Caco-2 (cell line): Measurements from ENCODE around the gene NOL9. TPM values are rescaled to one million over a fixed set of nuclear protein-coding genes. Genes with fewer than 3 reads are reported as not detected.

Experiments
- BruUV-seq: library from RNA; stranded (reverse); fragments of 400-500 nt; replicated peaks from 2 replicates; lab custom pipeline; 2021; lab: Mats Ljungman, UMichigan
- CTCF ChIA-PET: fragments of 300-600 bp; sonication (Branson Sonifier 250); formaldehyde crosslinking; loops from one replicate; lab custom pipeline; 2022; ENCODE audit warnings: antibody characterized with exemption; lab: Charles Lee
- POLR2A ChIA-PET: fragments of 300-600 bp; sonication (Branson Sonifier 250); formaldehyde crosslinking; loops from one replicate; lab custom pipeline; 2022; ENCODE audit warnings: antibody characterized with exemption; lab: Charles Lee
- DNase-seq, 2 experiments: peaks; one replicate each; pipeline versions ENCODE4 v3.0.0 to v3.0.0-alpha.2; 2020 to 2022
- H3K27me3 ChIP-seq: replicated peaks from 2 replicates; pipeline ENCODE4 v1.6.0; 2011; ENCODE audit warnings: low read length; ENCODE audit not compliant: control insufficient read depth, insufficient read depth
- H3K36me3 ChIP-seq: 2 replicates; pipeline ENCODE4 v1.5.1; 2011; ENCODE audit warnings: low read length; ENCODE audit not compliant: control insufficient read depth, insufficient read depth
- H3K4me1 ChIP-seq: fragments of 250-450 bp; sonication (Bioruptor Pico); 2 replicates; pipeline ENCODE4 v1.5.1; 2020; ENCODE audit warnings: mild to moderate bottlenecking
- H3K4me3 ChIP-seq: 2 replicates; pipeline ENCODE4 v1.5.1; 2011; ENCODE audit warnings: low read depth, mild to moderate bottlenecking, control low read depth, low read length
- H3K9me3 ChIP-seq: fragments of 250-450 bp; sonication (Bioruptor Pico); 2 replicates; pipeline ENCODE4 v1.5.1; 2020; ENCODE audit warnings: mild to moderate bottlenecking, moderate library complexity
- H3K27ac Mint-ChIP-seq: one replicate; pipeline ENCODE4 v1.8.0; 2022; ENCODE audit warnings: mixed read lengths; ENCODE audit not compliant: unreplicated experiment
- H3K27me3 Mint-ChIP-seq: one replicate; pipeline ENCODE4 v1.8.0; 2022; ENCODE audit warnings: mixed read lengths; ENCODE audit not compliant: insufficient read depth, unreplicated experiment
- H3K36me3 Mint-ChIP-seq: one replicate; pipeline ENCODE4 v1.8.0; 2022; ENCODE audit warnings: mild to moderate bottlenecking, mixed read lengths; ENCODE audit not compliant: insufficient read depth, unreplicated experiment
- H3K4me1 Mint-ChIP-seq: one replicate; pipeline ENCODE4 v1.8.0; 2022; ENCODE audit warnings: low read depth, mixed read lengths; ENCODE audit not compliant: unreplicated experiment
- H3K4me3 Mint-ChIP-seq: one replicate; pipeline ENCODE4 v1.8.0; 2022; ENCODE audit warnings: mild to moderate bottlenecking, moderate library complexity, mixed read lengths; ENCODE audit not compliant: unreplicated experiment
- H3K9me3 Mint-ChIP-seq: one replicate; pipeline ENCODE4 v1.8.0; 2022; ENCODE audit warnings: mixed read lengths; ENCODE audit not compliant: unreplicated experiment
- intact Hi-C: fragments of 100-400 bp; cut with micrococcal nuclease; formaldehyde crosslinking; loops from one replicate; pipeline ENCODE4 v1.10.0; 2022; ENCODE audit not compliant: unreplicated experiment
- total RNA-seq: library from RNA; stranded (reverse); gene quantifications from 2 replicates; pipeline ENCODE4 v1.2.3, GENCODE V29; 2022
- TF ChIP-seq, protein P1 (sequence below), 2 experiments: fragments of 200-600 bp in 1 of 2; IDR thresholded peaks; 1 replicate in 1 of 2; 2 replicates in 1 of 2; pipeline versions ENCODE4 v1.5.1 to v1.8.0; 2011 to 2022; ENCODE audit warnings: antibody characterized with exemption in 1 of 2, control low read depth in 1 of 2, inconsistent platforms in 1 of 2, low read depth in 1 of 2, low read length in 1 of 2, mild to moderate bottlenecking in 1 of 2, moderate library complexity in 1 of 2; ENCODE audit not compliant: insufficient read depth in 1 of 2, severe bottlenecking in 1 of 2, unreplicated experiment in 1 of 2

The NOL9 gene
- total RNA-seq, 1 experiment from 2014 or later = 33.6 TPM

DNA sequence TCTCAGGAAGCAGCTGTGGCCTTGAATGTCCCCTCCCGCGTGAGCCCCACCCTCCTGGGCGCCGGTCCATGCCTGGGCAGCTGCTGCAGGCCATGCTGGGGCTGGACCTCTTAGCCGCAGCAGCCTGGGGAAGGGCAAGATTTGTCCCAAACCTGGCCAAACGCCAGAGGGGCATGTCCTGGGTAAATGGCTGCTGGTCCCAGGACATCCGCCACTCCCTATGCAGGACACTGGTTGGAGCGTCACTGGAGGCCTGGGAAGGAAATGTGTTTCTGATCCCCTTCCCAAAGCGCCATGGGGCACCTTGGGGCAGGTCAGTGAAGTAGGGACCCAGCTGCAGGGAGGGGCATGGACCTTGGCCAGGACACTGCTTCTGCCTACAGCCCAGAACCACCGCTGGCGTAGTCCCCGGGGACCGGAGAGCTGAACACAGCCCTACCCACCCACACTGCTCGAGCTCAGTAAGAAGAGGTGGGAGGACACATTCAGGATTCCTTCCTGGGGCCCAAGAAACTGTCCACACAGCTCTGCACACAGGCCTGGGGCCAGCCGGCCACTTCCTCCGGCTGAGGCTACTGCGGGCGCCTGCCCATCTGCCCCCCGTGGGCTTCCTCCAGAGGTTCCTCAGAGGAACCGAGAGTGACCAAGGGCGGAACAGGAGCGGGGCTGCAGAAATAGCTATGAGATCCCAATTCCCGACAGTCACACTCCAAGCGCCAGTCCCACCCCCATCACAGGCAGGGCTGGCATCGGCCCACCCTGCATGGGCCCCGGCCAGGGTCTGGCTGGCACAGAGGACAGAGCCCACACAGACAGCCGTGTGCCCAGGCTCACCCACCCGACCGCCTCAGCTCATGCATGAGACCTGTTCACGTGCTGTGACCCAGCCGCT, 52.1 kb downstream of the NOL9 start:
- no peaks in the 10 kb centered on the region for H3K9me3 Mint-ChIP-seq
- Histone ChIP-seq H3K36me3 (no peaks in the 10 kb centered on the region), H3K9me3 (no peaks in the 10 kb centered on the region), H3K4me1 (no peaks in the 10 kb centered on the region), H3K27me3 (no peaks in the 10 kb centered on the region), H3K4me3 (no peak overlapping the region)
- no peak for DNase-seq
- TF ChIP-seq, protein P1, sequence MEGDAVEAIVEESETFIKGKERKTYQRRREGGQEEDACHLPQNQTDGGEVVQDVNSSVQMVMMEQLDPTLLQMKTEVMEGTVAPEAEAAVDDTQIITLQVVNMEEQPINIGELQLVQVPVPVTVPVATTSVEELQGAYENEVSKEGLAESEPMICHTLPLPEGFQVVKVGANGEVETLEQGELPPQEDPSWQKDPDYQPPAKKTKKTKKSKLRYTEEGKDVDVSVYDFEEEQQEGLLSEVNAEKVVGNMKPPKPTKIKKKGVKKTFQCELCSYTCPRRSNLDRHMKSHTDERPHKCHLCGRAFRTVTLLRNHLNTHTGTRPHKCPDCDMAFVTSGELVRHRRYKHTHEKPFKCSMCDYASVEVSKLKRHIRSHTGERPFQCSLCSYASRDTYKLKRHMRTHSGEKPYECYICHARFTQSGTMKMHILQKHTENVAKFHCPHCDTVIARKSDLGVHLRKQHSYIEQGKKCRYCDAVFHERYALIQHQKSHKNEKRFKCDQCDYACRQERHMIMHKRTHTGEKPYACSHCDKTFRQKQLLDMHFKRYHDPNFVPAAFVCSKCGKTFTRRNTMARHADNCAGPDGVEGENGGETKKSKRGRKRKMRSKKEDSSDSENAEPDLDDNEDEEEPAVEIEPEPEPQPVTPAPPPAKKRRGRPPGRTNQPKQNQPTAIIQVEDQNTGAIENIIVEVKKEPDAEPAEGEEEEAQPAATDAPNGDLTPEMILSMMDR (IDR thresholded peaks at IDR 0.05; ENCODE audit: insufficient read depth in 1 of 2, low read depth in 1 of 2, low read length in 1 of 2, severe bottlenecking in 1 of 2, unreplicated experiment in 1 of 2) = no peak
- H3K27ac Mint-ChIP-seq = no peak overlapping the region
- BruUV-seq = no TSS peak
- H3K4me1 Mint-ChIP-seq = no peaks in the 10 kb centered on the region
- no peaks in the 10 kb centered on the region for H3K27me3 Mint-ChIP-seq
- intact Hi-C loops = no loop called here
- POLR2A ChIA-PET = no interaction called here
- H3K36me3 Mint-ChIP-seq = no peaks in the 10 kb centered on the region
- no peak overlapping the region for H3K4me3 Mint-ChIP-seq
- CTCF ChIA-PET = no interaction called here

DNA sequence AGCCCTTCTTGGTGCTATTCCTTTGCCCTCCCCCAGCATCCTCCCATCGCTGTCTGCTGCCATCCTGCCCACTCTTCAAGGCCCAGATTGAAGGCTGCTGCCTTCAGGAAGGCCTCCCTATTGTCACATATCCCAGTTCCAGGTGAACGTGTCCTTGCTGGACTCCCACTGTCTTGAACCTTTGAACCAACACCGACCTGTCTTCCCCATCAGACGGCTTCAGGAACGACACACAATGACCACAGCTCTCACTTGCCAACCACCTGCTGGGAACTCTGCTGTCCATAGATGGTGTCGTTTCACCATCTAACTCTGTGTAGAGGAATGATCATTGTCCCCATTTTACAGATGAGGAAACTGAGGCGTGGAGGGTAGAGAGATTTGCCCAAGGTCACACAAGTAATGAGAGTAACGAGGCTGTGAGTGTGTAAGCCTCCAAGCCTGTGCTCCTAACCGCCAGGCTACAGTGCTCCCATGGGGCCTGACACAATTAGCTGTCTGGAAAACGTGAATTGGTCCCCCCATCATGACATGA, 53.0 kb downstream of the NOL9 start:
- Mint-ChIP-seq H3K36me3 (no peaks in the 10 kb centered on the region), H3K9me3 (no peaks in the 10 kb centered on the region), H3K27me3 (no peaks in the 10 kb centered on the region), H3K27ac (no peak overlapping the region), H3K4me3 (no peak overlapping the region), H3K4me1 (no peaks in the 10 kb centered on the region)
- Histone ChIP-seq H3K27me3 (no peaks in the 10 kb centered on the region), H3K4me1 (peaks cover 6% of the 10 kb centered on the region; the same call in 1 of the 2 replicates), H3K36me3 (no peaks in the 10 kb centered on the region), H3K9me3 (no peaks in the 10 kb centered on the region), H3K4me3 (no peak overlapping the region)
- intact Hi-C loops = no loop called here
- TF ChIP-seq, protein P1 (IDR thresholded peaks at IDR 0.05; ENCODE audit: insufficient read depth in 1 of 2, low read depth in 1 of 2, low read length in 1 of 2, severe bottlenecking in 1 of 2, unreplicated experiment in 1 of 2) = no peak
- no TSS peak for BruUV-seq
- CTCF ChIA-PET = no interaction called here
- DNase-seq = no peak
- POLR2A ChIA-PET = no interaction called here

DNA sequence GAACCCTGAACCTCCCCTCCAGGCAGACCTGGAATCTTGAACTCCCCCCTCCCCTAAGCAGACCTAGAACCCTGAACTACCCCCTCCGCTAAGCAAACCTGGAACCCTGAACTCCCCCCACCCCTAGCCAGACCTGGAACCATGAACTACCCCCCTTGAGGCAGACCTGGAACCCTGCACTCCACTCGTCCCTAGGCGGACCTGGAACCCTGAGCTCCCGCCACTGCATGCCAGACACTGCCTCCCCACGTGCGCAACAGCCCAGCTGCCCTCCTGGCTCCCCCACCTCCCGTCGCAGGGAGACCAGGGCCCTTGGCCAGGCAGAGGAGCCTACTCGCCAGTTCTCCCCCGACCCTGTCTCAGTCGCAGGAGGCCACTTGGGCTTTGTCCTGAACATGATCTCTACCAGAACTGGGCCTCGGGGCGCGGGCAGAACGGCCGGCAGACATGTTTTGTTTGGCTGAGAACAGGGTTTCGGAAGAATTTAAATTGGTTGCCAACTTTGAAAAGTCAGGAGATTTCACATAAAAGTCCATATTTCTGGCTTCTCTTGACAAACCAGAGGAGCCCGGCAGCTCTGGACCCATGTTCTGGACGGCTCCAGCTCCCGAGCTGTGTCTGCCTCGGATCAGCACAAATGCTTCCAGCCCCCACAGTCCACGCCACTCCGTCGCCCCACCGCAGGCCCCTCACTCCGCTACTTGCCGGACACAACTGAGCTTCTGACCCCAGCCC, 53.6 kb downstream of the NOL9 start:
- Histone ChIP-seq H3K27me3 (no peaks in the 10 kb centered on the region), H3K4me1 (peaks cover 6% of the 10 kb centered on the region; the same call in 1 of the 2 replicates), H3K9me3 (no peaks in the 10 kb centered on the region), H3K4me3 (no peak overlapping the region), H3K36me3 (no peaks in the 10 kb centered on the region)
- no peaks in the 10 kb centered on the region for H3K9me3 Mint-ChIP-seq
- no peak overlapping the region for H3K27ac Mint-ChIP-seq
- TF ChIP-seq, protein P1 (IDR thresholded peaks at IDR 0.05; ENCODE audit: insufficient read depth in 1 of 2, low read depth in 1 of 2, low read length in 1 of 2, severe bottlenecking in 1 of 2, unreplicated experiment in 1 of 2) = no peak
- ChIA-PET POLR2A (no interaction called here), CTCF (interaction anchor here (0.6 kb wide), 2 partner anchors 98 to 113 kb away, joined by 6 to 14 read pairs; partner anchors contain the start of gene PHF13)
- intact Hi-C loops = no loop called here
- no TSS peak for BruUV-seq
- H3K4me1 Mint-ChIP-seq = no peaks in the 10 kb centered on the region
- no peaks in the 10 kb centered on the region for H3K36me3 Mint-ChIP-seq
- H3K4me3 Mint-ChIP-seq = no peak overlapping the region
- no peak for DNase-seq
- no peaks in the 10 kb centered on the region for H3K27me3 Mint-ChIP-seq
